ENCODE measurements around the gene GLIS2.
A peak's percentile ranks its signal among the peaks of the same experiment; 100 is the strongest.

The GLIS2 gene

GRCh38 chr16:4288148-4288921 is 27.5 kb upstream of the GLIS2 start:
- Mint-ChIP-seq H3K4me1 (ENCODE audit: low read depth) (peaks cover 10% of the 10 kb centered on the region), H3K9me3 (no peaks in the 10 kb centered on the region), H3K4me3 (peak overlapping the region; percentile 10), H3K36me3 (ENCODE audit: low read depth) (no peaks in the 10 kb centered on the region), H3K27me3 (peaks cover 10% of the 10 kb centered on the region), H3K27ac (no peak overlapping the region)

DNA sequence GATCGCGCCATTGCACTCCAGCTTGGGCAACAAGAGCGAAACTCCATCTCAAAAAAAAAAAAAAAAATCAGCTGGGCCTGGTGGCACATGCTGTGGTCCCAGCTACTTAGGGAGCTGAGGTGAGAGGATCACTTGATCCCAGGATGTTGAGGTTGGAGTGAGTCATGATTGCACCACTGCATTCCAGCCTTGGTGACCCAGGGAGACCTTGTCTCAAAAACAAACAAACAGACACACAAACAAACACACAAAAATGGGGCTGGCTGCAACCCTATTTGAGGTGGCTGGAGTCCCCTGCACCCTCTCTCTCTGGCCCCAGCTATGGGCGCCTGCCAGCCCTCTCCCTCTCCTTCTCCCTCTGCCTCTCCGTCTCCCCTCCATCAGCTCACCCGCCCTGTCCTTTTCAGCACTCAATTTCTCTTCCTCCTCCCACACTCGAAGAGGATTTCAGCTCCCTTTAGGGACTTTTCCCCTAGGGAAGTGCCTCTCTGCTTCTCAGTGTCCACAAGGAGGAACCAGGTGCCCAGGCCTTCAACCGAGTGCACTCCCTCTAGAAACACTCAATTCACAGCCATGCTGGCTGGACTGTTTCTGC is 25.5 kb upstream of the GLIS2 start:
- Mint-ChIP-seq H3K27me3 (no peaks in the 10 kb centered on the region), H3K36me3 (ENCODE audit: low read depth) (no peaks in the 10 kb centered on the region), H3K4me1 (ENCODE audit: low read depth) (peaks cover 10% of the 10 kb centered on the region), H3K9me3 (no peaks in the 10 kb centered on the region), H3K27ac (no peak overlapping the region), H3K4me3 (no peak overlapping the region)

GRCh38 chr16:4291699-4292098 is 24.2 kb upstream of the GLIS2 start:
- Mint-ChIP-seq H3K36me3 (ENCODE audit: low read depth) (no peaks in the 10 kb centered on the region), H3K27ac (no peak overlapping the region), H3K27me3 (no peaks in the 10 kb centered on the region), H3K4me3 (no peak overlapping the region), H3K9me3 (no peaks in the 10 kb centered on the region), H3K4me1 (ENCODE audit: low read depth) (peaks cover 10% of the 10 kb centered on the region)

DNA sequence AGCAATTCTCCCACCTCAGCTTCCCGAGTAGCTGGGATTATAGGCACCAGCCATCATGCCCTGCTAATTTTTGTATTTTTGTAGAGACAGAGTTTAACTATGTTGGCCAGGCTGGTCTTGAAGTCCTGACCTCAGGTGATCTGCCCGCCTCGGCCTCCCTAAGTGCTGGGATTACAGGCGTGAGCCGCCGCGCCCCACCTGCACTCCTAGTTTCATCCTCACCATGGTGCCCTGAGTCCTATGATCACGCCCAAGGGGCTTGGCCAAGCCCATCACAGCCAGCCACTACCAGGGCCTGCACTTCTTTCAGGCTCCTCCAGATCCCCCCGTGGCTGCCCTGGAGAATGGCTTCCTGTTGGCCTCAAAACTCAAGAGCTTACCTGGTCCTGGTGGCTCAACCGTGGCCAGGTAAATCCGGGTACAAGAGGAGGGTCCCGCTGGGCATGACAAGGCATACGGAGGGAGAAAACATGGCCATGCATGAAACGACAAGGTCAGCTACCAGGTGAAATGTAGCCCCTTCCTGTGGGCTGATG is 22.6 kb upstream of the GLIS2 start:
- Mint-ChIP-seq H3K9me3 (no peaks in the 10 kb centered on the region), H3K27ac (no peak overlapping the region), H3K4me3 (no peak overlapping the region)

DNA sequence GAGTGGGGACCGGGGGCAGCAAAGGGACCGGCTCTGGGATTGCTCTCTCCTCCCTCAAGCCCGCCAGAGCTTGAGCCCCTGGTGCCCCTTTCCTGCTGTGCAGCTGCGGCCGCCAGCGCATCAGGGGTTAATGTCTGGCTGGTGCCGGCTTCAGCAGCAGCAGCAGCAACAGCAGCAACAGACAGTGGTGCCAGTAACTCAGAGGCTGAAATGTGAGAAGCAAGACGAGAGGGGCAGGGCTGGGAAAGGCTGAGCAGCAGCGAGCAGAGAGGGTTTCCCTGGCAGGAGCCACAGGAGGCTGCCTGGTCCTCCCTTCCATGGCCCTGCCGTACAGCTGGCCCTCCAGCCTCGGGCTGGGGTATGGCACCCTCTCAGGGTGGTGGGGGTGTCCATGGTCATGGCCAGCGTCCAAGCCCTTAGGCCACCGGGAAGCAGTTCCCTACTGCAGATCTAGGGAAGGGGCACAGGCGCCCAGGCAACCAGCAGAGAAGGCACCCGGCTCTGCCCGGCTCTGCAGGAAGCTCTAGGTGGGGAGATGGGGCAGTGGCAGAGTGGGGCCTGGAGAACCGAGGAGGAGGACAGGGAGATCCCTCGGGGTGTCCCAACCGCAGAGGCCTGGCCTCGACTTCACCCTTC is 21.9 kb upstream of the GLIS2 start:
- Mint-ChIP-seq H3K27ac (no peak overlapping the region), H3K36me3 (ENCODE audit: low read depth) (no peaks in the 10 kb centered on the region), H3K9me3 (no peaks in the 10 kb centered on the region), H3K4me3 (no peak overlapping the region), H3K4me1 (ENCODE audit: low read depth) (no peaks in the 10 kb centered on the region), H3K27me3 (no peaks in the 10 kb centered on the region)

More for the DNA sequence above, 22.6 kb upstream of the GLIS2 start:
- peaks cover 5% of the 10 kb centered on the region for H3K4me1 Mint-ChIP-seq (ENCODE audit: low read depth)
- H3K27me3 Mint-ChIP-seq: no peaks in the 10 kb centered on the region
- no peaks in the 10 kb centered on the region for H3K36me3 Mint-ChIP-seq (ENCODE audit: low read depth)

DNA sequence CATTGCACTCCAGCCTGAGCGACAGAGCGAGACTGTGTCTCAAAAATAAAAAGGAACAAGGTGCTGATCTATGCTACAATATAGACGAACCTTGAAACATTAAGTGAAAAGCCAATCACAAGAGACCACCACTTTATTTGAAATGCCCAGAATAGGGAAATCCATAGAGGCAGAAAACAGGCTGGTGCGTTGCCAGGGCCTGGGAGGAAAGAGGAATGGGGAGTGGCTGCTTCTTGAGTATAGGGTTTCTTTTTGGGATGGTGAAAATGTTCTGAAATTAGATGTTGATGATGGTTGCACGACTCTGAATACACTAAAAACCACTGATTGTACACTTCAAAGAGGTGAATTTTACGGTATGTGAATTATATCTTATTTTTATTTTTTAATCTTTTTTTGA is 20.3 kb upstream of the GLIS2 start:
- H3K36me3 Mint-ChIP-seq (ENCODE audit: low read depth): no peaks in the 10 kb centered on the region
- no peaks in the 10 kb centered on the region for H3K4me1 Mint-ChIP-seq (ENCODE audit: low read depth)
- no peak overlapping the region for H3K27ac Mint-ChIP-seq
- no peaks in the 10 kb centered on the region for H3K27me3 Mint-ChIP-seq
- no peak overlapping the region for H3K4me3 Mint-ChIP-seq
- H3K9me3 Mint-ChIP-seq: no peaks in the 10 kb centered on the region

- Mint-ChIP-seq H3K27ac (no peak overlapping the region), H3K9me3 (no peaks in the 10 kb centered on the region), H3K36me3 (ENCODE audit: low read depth) (peaks cover 7% of the 10 kb centered on the region), H3K4me1 (ENCODE audit: low read depth) (no peaks in the 10 kb centered on the region), H3K27me3 (no peaks in the 10 kb centered on the region), H3K4me3 (no peak overlapping the region)
These were observed 18.4 kb upstream of the GLIS2 start for GRCh38 chr16:4297480-4297879.

- H3K9me3 Mint-ChIP-seq: no peaks in the 10 kb centered on the region
- H3K4me1 Mint-ChIP-seq (ENCODE audit: low read depth): no peaks in the 10 kb centered on the region
- no peak overlapping the region for H3K27ac Mint-ChIP-seq
- peaks cover 7% of the 10 kb centered on the region for H3K36me3 Mint-ChIP-seq (ENCODE audit: low read depth)
- H3K27me3 Mint-ChIP-seq: no peaks in the 10 kb centered on the region
- H3K4me3 Mint-ChIP-seq: no peak overlapping the region
These were observed 16.9 kb upstream of the GLIS2 start for GRCh38 chr16:4298761-4299522.

DNA sequence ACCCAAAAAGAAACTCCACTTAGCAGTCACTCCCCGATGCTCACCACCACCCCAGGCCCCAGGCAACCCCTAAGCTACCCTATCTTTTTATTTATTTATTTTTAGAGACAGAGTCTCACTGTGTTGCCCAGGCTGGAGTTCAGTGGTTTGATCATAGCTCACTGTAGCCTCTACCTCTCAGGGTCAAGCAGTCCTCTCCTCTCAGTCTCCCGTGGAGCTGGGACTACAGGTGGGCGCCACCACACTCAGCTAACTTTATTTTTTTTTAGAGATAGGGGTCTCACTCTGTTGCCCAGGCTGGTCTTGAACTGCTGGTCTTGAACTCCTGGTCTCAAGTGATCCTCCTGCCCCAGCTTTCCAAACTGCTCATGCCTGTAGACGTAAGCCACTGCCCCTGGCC is 14.7 kb upstream of the GLIS2 start:
- H3K27ac Mint-ChIP-seq: no peak overlapping the region
- H3K36me3 Mint-ChIP-seq (ENCODE audit: low read depth): peaks cover 7% of the 10 kb centered on the region

GRCh38 chr16:4301968-4302367 is 13.9 kb upstream of the GLIS2 start:
- Mint-ChIP-seq H3K4me3 (no peak overlapping the region), H3K27me3 (no peaks in the 10 kb centered on the region), H3K9me3 (peaks cover under 1% of the 10 kb centered on the region), H3K27ac (no peak overlapping the region), H3K4me1 (ENCODE audit: low read depth) (peaks cover 11% of the 10 kb centered on the region), H3K36me3 (ENCODE audit: low read depth) (peaks cover 9% of the 10 kb centered on the region)

More for the DNA sequence above, 14.7 kb upstream of the GLIS2 start:
- peaks cover 3% of the 10 kb centered on the region for H3K4me1 Mint-ChIP-seq (ENCODE audit: low read depth)
- no peak overlapping the region for H3K4me3 Mint-ChIP-seq
- no peaks in the 10 kb centered on the region for H3K9me3 Mint-ChIP-seq
- no peaks in the 10 kb centered on the region for H3K27me3 Mint-ChIP-seq

DNA sequence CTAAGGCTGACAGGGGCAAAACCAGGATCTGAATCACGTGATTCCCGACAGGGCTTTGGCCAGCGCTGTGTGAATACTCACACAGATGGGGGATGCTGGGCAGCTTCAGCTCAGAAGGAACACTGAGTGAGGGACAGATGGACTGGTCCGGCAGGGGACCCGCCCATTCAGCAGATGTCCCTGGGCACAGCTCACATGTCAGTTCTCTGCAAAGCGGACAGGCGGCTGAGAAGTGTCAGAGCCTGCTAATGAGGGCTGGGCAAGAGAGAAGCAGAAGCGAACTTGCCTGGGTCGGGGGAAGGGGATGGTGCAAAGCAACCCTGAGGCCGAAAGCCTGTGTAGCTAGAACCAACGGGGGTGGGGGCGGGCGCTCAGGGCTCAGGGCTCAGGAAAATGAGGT is 11.9 kb upstream of the GLIS2 start:
- peaks cover 19% of the 10 kb centered on the region for H3K4me1 Mint-ChIP-seq (ENCODE audit: low read depth)
- H3K4me3 Mint-ChIP-seq: no peak overlapping the region
- H3K36me3 Mint-ChIP-seq (ENCODE audit: low read depth): peaks cover 13% of the 10 kb centered on the region
- H3K27ac Mint-ChIP-seq: no peak overlapping the region
- no peaks in the 10 kb centered on the region for H3K27me3 Mint-ChIP-seq
- H3K9me3 Mint-ChIP-seq: peaks cover 5% of the 10 kb centered on the region

DNA sequence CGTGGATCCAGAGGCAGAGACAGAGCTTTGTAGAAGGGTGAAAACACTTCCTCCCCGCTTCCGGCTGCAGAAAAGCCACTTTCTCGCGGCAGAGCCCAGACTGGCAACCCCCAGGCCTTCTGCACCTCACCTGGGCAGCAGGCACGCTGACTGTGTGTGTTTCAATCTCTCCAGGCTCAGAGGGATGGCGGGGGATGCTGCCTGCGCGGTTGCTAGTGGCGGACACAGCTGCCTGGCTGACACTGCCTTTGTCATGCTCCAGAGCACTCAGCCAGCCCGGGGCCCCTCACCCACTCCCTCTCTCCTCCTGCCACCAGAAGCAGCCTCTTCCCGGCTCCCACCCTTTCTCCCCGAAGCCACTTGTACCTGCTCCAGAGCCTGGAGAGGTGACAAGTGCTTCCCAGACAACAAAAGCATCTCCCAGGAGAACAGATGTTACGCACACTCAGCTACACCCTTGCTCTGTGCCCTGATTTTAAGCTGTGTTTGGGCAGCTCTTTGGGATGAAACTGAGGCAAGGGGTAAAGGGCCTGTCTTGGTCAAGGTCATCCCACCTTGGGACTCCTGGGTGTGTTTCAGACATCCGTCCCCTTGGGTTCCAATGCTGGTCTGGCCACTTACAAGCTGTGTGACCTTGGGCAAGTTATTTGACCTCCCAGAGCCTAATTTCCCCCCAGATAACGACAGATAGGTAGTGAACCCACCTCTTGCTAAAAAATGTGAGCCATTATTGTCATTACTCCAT is 9.2 kb upstream of the GLIS2 start:
- peak overlapping the region; percentile 90 for H3K4me3 Mint-ChIP-seq
- H3K36me3 Mint-ChIP-seq (ENCODE audit: low read depth): peaks cover 10% of the 10 kb centered on the region
- peaks cover 24% of the 10 kb centered on the region for H3K4me1 Mint-ChIP-seq (ENCODE audit: low read depth)
- peak overlapping the region; percentile 98 for H3K27ac Mint-ChIP-seq
- no peaks in the 10 kb centered on the region for H3K27me3 Mint-ChIP-seq
- peaks cover 5% of the 10 kb centered on the region for H3K9me3 Mint-ChIP-seq

GRCh38 chr16:4307215-4308037 is 8.4 kb upstream of the GLIS2 start:
- peaks cover 5% of the 10 kb centered on the region for H3K9me3 Mint-ChIP-seq
- H3K4me1 Mint-ChIP-seq (ENCODE audit: low read depth): peaks cover 24% of the 10 kb centered on the region
- no peaks in the 10 kb centered on the region for H3K27me3 Mint-ChIP-seq
- peaks cover 5% of the 10 kb centered on the region for H3K36me3 Mint-ChIP-seq (ENCODE audit: low read depth)
- peak overlapping the region; percentile 90 for H3K4me3 Mint-ChIP-seq
- H3K27ac Mint-ChIP-seq: peak overlapping the region; percentile 98
